MCF 10A (cell line): ENCODE measurements around the gene DLGAP5. TPM values are rescaled to one million over a fixed set of nuclear protein-coding genes. Genes with fewer than 3 reads are reported as not detected.
A peak's percentile ranks its signal among the peaks of the same experiment; 100 is the strongest.

Source experiments
- Bru-seq: library from RNA; stranded (reverse); fragments of 400-500 nt; gene quantifications from one replicate; lab custom pipeline; 2021; lab: Mats Ljungman, UMichigan
- BruChase-seq, 2 experiments: library from RNA; stranded (reverse); fragments of 400-500 nt; gene quantifications; one replicate each; lab custom pipeline; 2021; lab: Mats Ljungman, UMichigan
- BruUV-seq: library from RNA; stranded (reverse); fragments of 400-500 nt; replicated peaks from 2 replicates; lab custom pipeline; 2021; lab: Mats Ljungman, UMichigan
- CTCF ChIA-PET: fragments of 300-600 bp; sonication (Branson Sonifier 250); formaldehyde crosslinking; extraction: SDS; loops from one replicate; lab custom pipeline; 2021; ENCODE audit warnings: antibody characterized with exemption, inconsistent platforms; lab: Yijun Ruan, JAX
- POLR2A ChIA-PET: fragments of 300-600, 350-650 bp; sonication (Branson Sonifier 250); formaldehyde crosslinking; extraction: SDS; loops from one replicate; lab custom pipeline; 2020; ENCODE audit warnings: antibody characterized with exemption, inconsistent platforms; lab: Yijun Ruan, JAX
- DNase-seq: peaks from one replicate; pipeline ENCODE4 v3.0.0-alpha.2; 2018; ENCODE audit not compliant: unreplicated experiment
- H3K27ac Mint-ChIP-seq: one replicate; pipeline ENCODE4 v1.8.0; 2022; ENCODE audit warnings: mild to moderate bottlenecking, low read depth, mixed read lengths; ENCODE audit not compliant: unreplicated experiment
- H3K27me3 Mint-ChIP-seq: one replicate; pipeline ENCODE4 v1.8.0; 2022; ENCODE audit warnings: mixed read lengths; ENCODE audit not compliant: insufficient read depth, unreplicated experiment
- H3K36me3 Mint-ChIP-seq: one replicate; pipeline ENCODE4 v1.8.0; 2022; ENCODE audit warnings: mild to moderate bottlenecking, moderate library complexity, mixed read lengths; ENCODE audit not compliant: insufficient read depth, unreplicated experiment
- H3K4me1 Mint-ChIP-seq: one replicate; pipeline ENCODE4 v1.8.0; 2022; ENCODE audit warnings: mixed read lengths; ENCODE audit not compliant: insufficient read depth, unreplicated experiment
- H3K4me3 Mint-ChIP-seq: one replicate; pipeline ENCODE4 v1.8.0; 2022; ENCODE audit warnings: mild to moderate bottlenecking, moderate library complexity, mixed read lengths; ENCODE audit not compliant: unreplicated experiment
- H3K9me3 Mint-ChIP-seq: one replicate; pipeline ENCODE4 v1.8.0; 2022; ENCODE audit warnings: mixed read lengths; ENCODE audit not compliant: unreplicated experiment
- CTCF ChIP-seq: fragments of 200-600 bp; IDR thresholded peaks from one replicate; pipeline ENCODE4 v1.8.0; 2022; ENCODE audit warnings: antibody characterized with exemption, mild to moderate bottlenecking; ENCODE audit not compliant: unreplicated experiment
- intact Hi-C: fragments of 100-400 bp; cut with micrococcal nuclease; formaldehyde crosslinking; loops from 2 replicates; pipeline ENCODE4 v1.14.1; 2022
- long read RNA-seq: library from polyadenylated mRNA; stranded (forward); transcript quantifications from one replicate; pipeline ENCODE4 v2.0.0, GENCODE V29; 2022
- total RNA-seq: library from RNA; stranded (reverse); gene quantifications from 2 replicates; pipeline ENCODE4 v1.2.3, GENCODE V29; 2022

The DLGAP5 gene
- total RNA-seq = 13.4 and 17.6 TPM in 2 replicates
- percentile 55 among the genes with signal in this experiment for Bru-seq, nascent RNA
- percentile 50 among the genes with signal in this experiment for BruChase-seq, experiment 1, labeled RNA remaining after a 6-hour chase
- BruChase-seq, experiment 2, labeled RNA remaining after a 2-hour chase = percentile 51 among the genes with signal in this experiment
- long read RNA-seq, transcript DLGAP5-202 (20 exons, 2,954 nt) = minor isoform, 13 of 62 reads
- long read RNA-seq, transcript DLGAP5-201 (19 exons, 2,973 nt) = major isoform, 37 of 62 reads
- long read RNA-seq, partial matches to known transcripts = 4 of 62 reads
- long read RNA-seq, other reads (novel, unspliced or antisense) = 8 of 62 reads

- intact Hi-C loops = no loop called here
- H3K9me3 Mint-ChIP-seq = no peaks in the 10 kb centered on the region
- peak; percentile 99 for DNase-seq
- TF ChIP-seq CTCF = no peak
- peak within 1 kb of the TSS; percentile 76 for H3K27ac Mint-ChIP-seq
- H3K4me3 Mint-ChIP-seq = peak within 1 kb of the TSS; percentile 100
- H3K27me3 Mint-ChIP-seq = no peaks in the 10 kb centered on the region
- peaks cover 7% of the 10 kb centered on the region for H3K36me3 Mint-ChIP-seq
- TSS peak; percentile 75 for BruUV-seq
- POLR2A ChIA-PET = interaction anchor here (0.5 to 1.8 kb wide), 10 partner anchors 10 to 224 kb away, joined by 3 to 9 read pairs (median 5); partner anchors contain the start of genes MAPK1IP1L, SOCS4 and WDHD1
- peaks cover 22% of the 10 kb centered on the region for H3K4me1 Mint-ChIP-seq
- CTCF ChIA-PET = interaction anchor here (0.6 to 1.8 kb wide), 6 partner anchors 9 to 1886 kb away, joined by 3 to 5 read pairs (median 4); partner anchors contain the start of gene FBXO34
Observed at GRCh38 chr14:55191203-55192053, at the start of gene DLGAP5. Gene DLGAP5, minus strand, starts transcription at chr14:55191585. Its CDS starts 2,406 bp downstream, at chr14:55189179.

- POLR2A ChIA-PET = interaction anchor here (0.6 kb wide), 1 partner anchor 22 kb away, joined by 3 read pairs; no protein-coding TSS in a partner anchor
- no peaks in the 10 kb centered on the region for H3K27me3 Mint-ChIP-seq
- no TSS peak for BruUV-seq
- TF ChIP-seq CTCF = no peak
- H3K4me1 Mint-ChIP-seq = no peaks in the 10 kb centered on the region
- intact Hi-C loops = no loop called here
- no peaks in the 10 kb centered on the region for H3K9me3 Mint-ChIP-seq
- H3K36me3 Mint-ChIP-seq = no peaks in the 10 kb centered on the region
- no peak for DNase-seq
- CTCF ChIA-PET = interaction anchor here (0.9 to 1.8 kb wide), 2 partner anchors 30 kb away, joined by 3 to 4 read pairs; partner anchors contain the start of gene FBXO34
- H3K27ac Mint-ChIP-seq = no peak overlapping the region
- H3K4me3 Mint-ChIP-seq = no peak overlapping the region
Observed at GRCh38 chr14:55240526-55241178, 49.3 kb upstream of the DLGAP5 start.

- DNase-seq = no peak
- Mint-ChIP-seq H3K27me3 (peaks cover 10% of the 10 kb centered on the region), H3K4me3 (no peak overlapping the region), H3K9me3 (no peaks in the 10 kb centered on the region), H3K27ac (no peak overlapping the region), H3K4me1 (no peaks in the 10 kb centered on the region), H3K36me3 (no peaks in the 10 kb centered on the region)
- ChIA-PET POLR2A (no interaction called here), CTCF (interaction anchor here (1.8 kb wide), 1 partner anchor 31 kb away, joined by 4 read pairs; no protein-coding TSS in a partner anchor)
- no TSS peak for BruUV-seq
- intact Hi-C loops = no loop called here
- no peak for TF ChIP-seq CTCF
Observed at GRCh38 chr14:55239320-55239719, 47.9 kb upstream of the DLGAP5 start.
